UCSD-AML1 (cell line): ENCODE data around the gene CSF3R.
A peak's percentile ranks its signal among the peaks of the same experiment; 100 is the strongest.
"Not testable (repeated sequence)": the region's sequence is repeated elsewhere in the genome, so short reads cannot be mapped to it uniquely, and the experiment has no call there.

ENCODE experiments used
- DNase-seq: peaks from one replicate; lab custom pipeline; 2025; ENCODE audit not compliant: unreplicated experiment; lab: John Stamatoyannopoulos, UW

Gene CSF3R

DNA sequence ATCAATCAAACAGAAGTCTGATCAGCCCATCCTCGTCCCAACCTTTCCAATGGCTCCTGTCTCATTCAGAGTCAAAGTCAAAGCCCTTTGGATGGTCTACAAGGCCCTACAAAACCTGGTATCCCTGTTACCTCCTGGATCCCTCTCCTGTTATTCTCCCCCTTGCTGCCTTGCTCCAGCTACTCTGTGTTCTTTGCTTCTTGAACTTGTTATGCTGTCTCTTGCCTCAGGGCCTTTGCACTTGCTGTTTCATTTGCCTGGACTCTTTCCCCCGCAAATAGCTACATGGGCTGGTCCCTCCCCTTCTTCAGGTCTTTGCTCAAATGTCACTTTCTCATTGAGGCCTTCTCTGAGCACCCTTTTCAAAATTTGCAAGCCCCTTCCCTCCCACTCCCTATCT, 1.4 kb upstream of the CSF3R start:
- DNase-seq: no peak

DNA sequence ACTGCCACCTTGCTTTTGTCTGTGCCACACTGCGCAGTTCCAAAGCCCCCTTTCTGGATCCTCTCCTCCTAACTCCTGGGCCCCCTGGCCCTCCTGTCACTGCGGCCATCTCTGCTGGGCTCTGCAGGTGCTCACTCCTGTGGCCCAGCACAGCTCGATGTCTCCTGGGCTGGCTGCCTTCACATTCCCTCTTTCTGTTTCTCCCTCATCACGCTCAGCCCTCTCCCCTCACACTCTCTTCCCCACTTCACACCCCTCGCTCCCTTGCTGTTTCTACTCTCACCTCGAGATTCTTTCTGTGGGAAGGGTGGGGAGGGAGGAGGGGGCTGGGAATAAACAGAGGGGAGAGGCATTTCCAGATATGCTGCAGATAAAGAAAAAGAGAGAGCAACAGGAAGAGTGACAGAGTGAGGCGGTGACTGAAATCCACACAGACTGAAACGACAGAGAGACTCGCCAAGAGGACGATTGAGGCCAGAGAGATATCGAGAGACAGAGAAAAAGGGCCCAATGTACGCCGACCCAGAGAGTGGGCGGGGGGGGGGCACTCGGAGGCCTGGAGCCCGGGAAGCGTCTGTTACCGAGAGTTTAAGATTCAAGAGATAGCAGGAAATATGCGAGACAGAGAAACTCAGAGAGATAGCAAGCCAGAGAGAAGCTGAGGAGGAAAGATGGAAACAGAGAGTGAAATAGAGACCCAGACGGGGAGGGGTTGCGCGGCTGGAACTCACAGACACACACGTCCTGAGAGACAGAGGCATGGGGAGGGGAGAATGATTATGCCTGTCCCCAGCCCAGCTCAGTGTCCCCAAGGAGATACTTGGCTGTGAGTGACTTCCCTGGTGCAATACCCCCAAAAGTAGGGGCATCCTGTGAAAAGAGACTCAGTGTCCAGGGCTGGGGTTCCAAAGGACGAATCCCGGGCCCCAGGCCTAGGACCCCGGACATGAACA, 666 bp downstream of the CSF3R start:
- DNase-seq: peak; percentile 39

DNA sequence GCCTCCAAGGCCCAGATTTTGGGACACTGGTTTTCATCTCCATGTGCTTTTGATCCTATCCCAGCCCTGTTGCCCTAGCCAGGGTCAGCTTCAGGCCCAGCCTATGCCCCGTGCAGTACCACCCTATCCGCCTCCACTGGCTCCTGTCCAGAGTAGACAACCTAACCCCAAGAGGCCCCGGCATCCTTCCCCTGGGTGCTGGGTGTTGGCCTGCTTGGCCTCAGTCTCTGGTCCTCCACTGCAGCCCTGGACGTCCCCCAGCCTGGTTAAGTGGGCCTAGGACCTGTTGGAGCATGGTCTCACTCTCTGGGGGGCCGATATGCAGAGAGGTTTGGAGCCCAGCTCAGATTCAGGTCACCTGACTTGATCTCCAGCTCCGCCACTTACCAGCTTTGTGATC, 1.6 kb downstream of the CSF3R start:
- no peak for DNase-seq

DNA sequence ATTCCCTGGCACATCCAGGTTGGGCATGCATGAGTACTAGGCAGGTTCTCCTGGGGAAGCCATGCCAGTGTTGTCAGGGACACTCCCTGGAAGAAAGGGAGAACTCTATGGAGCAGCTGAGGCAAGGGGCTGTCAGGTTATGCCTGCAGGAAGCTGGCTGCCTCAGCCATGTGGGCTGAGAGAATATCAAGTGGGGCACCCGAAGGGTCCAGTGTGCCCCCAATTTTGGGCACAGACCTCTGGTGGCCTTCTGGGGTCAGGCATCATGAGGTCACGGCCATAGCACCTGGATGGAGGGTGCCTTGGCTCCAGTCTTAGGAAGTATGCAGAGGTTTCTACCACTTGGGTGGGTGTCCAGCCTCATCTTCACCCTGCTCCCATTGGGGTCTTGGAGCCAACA, 2.6 kb downstream of the CSF3R start:
- no peak for DNase-seq

DNA sequence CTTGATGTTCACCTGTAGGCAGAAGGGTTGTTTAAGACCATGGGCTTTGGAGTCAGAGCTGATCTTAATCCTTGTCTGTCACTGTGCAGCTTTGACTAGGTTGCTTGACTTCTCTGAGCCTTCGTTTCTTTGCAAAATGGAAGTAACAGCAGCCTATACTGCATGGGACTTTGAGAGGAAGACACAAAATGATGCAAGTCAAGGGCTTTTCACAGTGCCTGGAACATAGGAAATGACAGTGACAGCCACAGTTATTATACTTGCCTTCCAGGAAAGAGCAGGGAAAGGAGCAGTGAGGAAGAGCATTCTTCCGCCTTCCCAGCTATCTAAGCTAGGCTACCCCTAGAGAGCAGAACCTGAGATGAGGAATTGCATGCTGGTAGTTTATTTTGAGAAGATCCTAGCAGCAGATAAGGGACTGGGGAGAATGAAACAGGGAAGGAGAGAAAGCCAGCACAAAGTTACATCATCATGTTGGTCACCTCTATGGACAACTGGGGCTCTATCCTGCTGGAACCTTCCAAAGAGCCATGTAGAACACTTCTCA, 3.1 kb downstream of the CSF3R start:
- no peak for DNase-seq

DNA sequence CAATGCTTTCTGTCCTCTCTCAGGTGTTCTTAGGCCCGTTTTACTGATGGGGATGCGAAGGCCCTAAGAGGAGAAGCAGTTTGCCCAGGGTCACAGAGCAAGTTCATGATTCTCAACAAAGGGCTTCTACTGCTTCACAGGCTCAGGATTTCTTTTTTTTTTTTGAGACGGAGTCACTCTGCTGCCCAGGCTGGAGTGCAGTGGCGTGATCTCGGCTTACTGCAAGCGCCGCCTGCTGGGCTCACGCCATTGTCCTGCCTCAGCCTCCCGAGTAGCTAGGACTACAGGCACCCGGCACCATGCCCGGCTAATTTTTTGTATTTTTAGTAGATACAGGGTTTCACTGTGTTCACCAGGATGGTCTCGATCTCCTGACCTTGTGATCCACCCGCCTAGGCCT, 5.1 kb downstream of the CSF3R start:
- not testable (repeated sequence) for DNase-seq

DNA sequence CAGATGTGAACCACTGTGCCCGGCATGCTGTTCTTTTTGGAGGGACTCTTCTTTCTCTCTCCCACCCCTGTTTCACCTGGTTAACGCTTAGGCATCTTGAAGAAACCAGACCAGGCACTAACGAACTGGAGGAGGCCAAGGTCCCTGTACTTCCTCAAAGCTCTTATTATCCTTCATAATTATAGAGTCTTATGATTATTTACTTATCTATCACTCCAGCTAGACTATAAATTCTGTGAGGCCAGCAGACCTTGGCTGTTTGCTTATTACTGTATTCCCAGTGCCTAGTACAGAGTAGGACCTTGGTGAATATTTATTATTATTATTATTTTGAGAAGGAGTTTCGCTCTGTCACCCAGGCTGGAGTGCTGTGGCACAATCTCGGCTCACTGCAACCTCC, 5.8 kb downstream of the CSF3R start:
- no peak for DNase-seq

DNA sequence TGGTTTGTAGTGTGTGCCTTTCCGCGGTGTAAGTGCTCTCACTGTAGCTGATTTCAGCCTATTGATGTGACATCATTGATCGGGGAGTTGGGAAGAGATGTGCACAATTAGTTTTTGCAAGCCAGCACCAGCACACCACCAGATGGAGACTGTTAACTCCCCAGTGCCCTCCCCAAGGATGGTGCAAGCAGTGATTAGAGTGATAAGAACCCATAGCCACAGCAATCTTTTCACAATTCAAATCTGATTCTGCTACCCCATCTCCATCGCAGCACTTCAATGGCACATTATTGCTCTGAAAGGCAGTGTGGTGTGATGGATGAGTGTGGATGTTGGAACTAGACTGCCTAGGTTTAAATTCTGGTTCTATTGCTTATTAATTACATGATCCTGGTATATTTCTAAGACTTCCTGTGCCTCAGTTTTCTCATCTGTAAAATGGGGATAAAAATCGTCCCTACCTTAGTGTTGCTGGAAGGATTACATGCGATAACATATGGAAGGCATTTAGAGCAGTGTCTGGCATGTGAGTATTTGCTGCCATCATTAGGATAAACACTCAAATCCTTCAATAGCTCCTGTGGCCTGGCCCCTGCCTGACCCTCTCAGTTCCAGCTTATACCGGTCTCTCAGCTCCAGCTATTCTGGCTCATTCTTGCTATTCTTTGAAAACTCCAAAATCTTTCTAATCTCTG, 6.7 kb downstream of the CSF3R start:
- no peak for DNase-seq

DNA sequence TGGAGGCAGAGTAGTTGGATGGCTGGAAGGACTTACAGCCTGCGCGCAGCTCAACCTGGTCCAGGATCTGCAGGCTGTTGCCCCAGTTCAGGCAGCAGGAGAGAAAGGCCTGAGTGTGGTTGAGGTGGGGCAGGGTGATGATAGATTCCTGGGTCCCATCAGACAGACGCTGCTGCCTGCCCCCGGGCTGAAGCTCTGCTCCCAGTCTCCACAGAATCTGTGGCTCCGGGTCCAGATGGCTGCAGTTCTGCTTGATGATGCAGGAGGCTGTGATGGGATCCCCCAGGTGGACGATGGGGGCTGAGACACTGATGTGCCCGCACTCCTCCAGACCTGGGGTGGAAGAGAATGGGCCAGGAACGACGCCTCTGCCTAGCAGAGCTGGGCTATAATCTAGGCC, 7.4 kb downstream of the CSF3R start:
- DNase-seq: no peak

DNA sequence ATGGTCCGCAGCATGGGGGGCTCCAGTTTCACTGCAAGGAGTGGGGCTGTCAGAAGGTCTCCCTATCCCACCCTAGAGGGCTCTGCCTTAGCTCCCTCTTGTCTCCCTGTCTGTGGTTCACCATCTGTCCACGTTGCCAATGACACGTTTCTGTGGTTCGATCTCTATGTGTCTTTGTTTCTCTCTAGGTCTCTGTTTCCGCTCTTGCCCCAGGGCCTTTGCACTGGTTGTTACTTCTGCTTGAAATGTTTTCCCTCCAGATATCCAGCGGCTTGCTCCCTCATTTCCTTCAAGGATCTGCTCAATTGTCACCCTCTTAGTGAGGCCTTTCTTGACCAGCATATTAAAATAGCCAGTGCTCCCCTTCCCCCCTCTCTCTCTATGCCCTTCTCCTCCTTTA, 10.1 kb downstream of the CSF3R start:
- DNase-seq: no peak

DNA sequence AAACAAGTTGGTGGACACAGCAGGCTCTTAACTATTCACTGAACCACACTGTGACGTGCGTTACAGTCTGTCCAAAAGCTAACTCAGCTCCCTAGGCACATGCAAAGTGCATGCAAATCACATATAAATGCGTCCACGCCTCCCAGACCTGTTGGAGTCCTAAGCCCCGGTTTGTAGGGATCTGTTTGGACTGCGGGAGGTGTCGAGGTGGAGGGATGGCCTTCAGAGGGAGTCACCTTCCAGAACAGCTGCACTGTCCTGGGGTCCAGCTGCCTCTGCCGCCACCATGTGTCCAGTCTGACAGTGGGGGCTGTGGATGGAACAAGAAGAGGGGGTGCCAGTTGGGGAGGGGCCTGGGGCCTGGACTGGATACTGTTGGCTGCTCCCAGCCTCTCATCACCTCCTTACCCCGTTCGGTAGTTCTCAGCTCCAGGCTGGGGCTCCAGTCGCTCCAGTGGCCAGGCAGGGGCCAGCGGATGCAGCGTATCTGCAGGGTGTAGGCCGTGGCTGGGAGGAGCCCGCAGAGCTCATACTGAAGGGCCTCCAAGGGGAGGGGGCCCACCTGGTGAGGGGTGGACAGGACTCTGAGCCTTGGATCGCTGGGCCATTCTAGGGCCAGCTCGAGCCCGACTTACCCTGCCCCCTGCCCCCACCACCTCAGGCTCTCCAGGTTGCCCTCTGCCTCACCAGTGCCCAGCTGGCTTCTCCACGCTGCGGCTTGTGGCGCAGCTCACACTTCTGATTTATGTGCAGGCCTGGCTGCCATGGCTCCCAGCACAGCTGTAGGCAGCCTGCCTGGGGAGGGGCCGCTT, 10.7 kb downstream of the CSF3R start:
- no peak for DNase-seq

DNA sequence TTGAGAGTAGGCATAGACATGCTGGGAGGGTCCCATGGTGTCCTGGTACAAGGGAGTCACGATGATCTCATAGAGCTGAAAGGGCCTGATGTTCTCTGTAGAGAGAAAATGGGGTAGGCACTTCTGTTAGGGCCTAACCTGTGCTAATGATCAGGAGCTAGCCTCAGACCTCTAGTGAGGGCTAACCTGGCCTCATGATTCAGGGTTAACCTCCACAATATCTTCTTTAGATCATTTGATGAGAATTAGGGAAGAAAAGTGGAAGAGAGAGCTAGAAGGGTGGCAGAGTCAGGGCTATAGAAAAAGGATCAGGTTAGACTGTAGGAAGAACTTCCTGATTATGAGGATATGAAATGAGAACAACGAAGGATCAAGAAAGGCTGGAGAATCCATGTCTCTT, 13.6 kb downstream of the CSF3R start:
- DNase-seq: no peak

DNA sequence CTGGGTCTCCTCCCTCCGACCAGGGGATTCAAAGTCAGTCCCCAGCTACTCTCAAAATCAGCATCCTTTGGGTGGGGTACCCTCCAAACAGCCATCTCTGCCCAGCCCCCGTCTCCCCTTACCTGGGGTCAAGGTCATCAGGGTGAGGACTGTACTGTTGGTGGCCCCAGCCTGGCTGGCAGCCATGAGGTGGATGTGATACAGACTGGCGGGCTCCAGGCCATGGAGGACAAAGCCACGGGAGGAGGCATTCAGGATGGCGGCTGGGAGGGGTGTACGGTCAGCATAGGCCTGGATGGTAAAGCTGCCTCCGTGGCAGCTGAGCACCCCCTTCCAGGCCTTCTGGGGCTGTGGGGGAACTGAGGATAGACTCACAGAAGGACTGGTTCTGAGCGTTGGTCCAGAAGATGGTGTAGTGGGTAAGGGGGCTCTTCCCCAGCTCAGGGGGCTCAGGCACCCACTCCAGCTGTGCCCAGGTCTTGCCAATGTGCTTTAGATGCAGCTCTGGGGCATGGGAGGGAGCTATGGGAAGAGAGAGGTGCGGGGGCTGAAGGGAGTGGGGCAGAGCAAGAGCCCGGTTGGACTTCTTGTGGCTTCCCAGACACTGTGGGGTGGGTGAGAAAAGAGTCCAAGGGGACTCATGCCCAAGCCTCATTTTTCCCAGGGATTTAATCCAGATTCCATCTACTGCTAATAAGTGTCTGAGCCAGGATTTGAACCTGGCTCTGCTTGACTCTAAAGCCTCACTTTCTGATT, 14.8 kb downstream of the CSF3R start:
- no peak for DNase-seq

DNA sequence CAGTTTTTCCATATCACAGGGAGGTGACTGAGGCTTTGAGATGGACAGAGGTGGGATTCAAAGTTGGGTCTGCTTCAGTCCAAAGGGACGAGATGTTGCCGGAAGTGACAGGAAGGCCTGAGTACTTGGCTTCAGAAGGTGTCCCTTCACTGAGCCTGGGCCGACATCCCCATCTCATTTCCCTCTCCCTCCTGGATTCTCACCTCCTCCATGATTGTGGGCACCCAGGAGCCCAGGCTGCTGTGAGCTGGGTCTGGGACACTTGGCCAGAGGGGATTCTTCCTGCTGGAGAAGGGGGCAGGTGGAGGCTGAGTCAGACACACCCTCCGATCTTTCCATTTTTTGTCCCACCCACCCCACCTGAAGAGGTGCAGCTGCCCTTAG, 15.7 kb downstream of the CSF3R start:
- no peak for DNase-seq

DNA sequence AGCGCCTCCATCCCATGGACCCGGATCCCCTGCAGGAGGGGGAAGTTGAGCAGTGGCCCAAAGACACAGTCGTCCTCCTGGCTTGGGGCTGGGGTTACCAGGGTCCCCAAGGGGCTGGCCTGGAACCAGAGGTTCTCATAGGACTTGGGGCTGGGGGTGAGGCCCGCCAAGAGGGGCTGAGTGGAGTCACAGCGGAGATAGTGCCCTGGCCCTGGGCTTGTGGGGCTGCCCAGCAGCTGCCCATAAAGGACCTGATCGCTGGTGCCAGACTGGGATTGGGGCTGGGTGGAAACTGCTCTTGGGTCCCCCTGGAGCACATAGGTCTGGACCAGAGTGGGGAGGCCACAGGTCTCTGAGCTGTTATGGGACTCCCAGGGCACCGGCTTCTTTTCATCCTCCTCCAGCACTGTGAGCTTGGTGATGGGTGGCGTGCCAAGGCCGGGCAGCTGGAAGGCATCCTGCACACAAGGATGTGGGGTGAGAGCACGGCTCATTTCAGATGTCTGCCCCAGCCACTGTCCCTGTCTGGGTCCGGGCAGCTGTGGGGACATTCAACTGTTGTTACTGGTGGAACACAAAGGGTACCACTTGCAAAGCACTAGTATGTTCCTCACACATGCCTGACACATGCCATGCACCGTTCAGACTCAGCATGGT, 16.2 kb downstream of the CSF3R start:
- DNase-seq: no peak

DNA sequence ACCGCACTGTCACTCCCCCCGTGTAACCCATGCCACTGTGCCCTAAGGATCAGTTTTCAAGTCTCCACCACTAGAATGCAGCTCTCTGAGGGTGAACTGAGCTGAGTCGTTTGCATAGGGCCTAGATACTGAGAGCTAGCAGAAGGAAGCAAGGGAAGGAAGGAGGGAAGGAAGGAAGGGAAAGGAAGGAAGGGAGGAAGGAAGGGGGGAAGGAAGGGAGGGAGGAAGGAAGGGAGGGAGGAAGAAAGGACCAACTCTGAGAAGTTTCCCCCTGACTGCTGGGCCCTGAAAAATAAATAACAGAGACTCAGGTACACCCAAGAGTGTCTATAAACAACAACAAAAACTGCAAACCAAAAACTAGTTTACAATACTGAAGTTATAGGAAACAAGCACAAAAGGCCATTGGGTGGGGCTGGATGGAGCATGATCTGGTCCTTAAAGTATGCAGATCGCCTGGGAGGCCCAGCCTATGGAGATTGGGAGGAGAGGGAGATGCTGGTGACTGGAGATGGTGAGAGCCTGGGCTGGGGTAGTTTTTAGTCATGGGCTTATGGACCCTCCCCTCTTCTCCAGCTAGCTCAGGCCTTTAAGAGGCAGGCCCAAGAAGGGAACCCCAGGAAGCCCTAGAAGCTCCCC, 16.9 kb downstream of the CSF3R start:
- no peak for DNase-seq

DNA sequence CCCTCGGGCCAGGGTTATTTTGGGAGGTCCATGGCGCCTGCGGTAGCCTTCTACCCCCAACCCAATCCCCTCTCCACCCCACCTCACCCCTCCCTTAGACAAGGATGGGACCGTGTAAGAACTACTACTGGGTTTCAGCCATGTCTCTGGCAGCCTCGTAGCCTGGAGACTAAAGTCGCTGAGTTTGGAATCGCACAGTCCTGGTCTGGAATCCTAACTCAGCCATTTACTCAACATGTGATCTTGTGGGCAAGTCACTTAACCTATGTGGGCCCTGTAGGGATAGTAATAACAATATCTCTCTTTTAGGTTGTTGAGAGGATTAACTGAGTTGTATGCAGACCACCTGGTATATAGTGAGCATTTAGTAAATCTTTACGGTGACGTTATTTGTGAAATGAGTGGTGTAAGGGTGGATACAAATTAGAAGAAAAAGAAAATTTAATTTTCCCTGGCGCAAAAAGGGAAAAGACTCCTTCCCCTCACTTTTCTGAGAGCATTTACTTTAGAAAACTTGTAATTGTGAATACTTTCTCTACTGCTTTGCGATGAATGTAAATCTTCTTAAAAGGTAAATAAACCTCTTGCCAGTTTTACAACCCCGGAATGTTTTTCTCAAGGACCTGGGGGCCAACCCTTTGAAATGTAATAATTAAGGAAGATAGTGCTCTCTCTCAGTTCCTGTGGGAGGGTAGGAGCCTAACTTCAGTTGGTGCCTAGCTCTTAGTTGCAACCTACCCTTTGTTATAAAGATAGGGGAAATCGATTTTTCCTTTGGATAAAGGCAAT, 17.9 kb downstream of the CSF3R start:
- DNase-seq: no peak

DNA sequence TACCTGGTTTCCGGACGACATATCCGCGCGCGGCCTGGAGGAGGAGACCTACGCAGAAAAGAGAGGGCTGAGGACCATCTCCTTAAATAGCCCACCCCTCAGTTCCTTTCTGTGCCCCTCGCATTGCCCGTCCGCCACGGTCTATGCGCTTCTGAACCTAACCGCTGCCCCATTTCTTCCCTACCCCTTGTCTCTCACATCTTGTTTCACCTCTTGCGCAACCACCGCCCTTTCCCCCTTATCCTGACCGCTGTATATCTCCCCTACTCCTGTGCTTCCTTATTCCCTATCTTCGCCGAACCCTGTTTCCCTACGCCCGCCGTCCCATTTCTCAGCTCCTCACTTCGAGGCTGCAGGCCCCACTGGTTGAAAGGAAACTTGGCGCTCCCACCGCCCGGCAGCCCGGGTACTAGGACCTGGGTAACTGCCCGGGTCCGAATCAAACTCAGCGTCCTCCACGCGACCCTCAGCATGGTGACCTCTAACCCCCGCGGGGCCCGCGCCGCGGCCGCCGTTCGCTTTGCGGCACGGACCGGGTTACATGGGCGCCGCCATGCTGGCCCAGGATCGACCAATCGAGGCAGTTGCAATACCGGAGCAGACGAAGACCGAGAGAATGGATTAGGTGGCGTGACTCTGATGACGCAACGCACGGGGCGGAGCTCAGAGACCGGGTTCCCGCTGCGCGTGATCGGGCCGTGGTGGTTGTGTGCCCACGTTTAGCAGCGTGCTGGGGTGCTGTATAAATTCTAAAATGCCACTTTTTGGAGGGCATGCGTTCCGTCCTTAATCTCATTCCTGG, 18.7 kb downstream of the CSF3R start, which contains the start of gene MRPS15:
Gene MRPS15, minus strand, starts transcription at position 582 of the 802 bp plus-strand sequence. Its CDS starts 109 bp downstream, at position 473.
- DNase-seq: peak; percentile 94
